Islet of Langerhans (tissue), 1 donor: ENCODE results near the gene TMEM185B.

Experiments
- FAIRE-seq: peaks from one replicate; lab custom pipeline; 2011; peaks lifted over from hg19 to GRCh38; lab: Jason Lieb, UNC

TMEM185B gene

GRCh38 chr2:120230515-120231471, 7.6 kb upstream of the TMEM185B start:
- no peak for FAIRE-seq

GRCh38 chr2:120229341-120229740, 6.1 kb upstream of the TMEM185B start:
- no peak for FAIRE-seq

- FAIRE-seq: no peak
Observed at GRCh38 chr2:120228503-120228902, 5.3 kb upstream of the TMEM185B start.

GRCh38 chr2:120227111-120227991, 4.2 kb upstream of the TMEM185B start:
- no peak for FAIRE-seq

GRCh38 chr2:120226316-120226715, 3.1 kb upstream of the TMEM185B start:
- FAIRE-seq: no peak

- FAIRE-seq: no peak
Observed at GRCh38 chr2:120225549-120226065, 2.4 kb upstream of the TMEM185B start.

GRCh38 chr2:120224735-120225548, 1.7 kb upstream of the TMEM185B start:
- no peak for FAIRE-seq

- no peak for FAIRE-seq
Observed at GRCh38 chr2:120224256-120224655, 1.1 kb upstream of the TMEM185B start.

GRCh38 chr2:120222186-120223033, 790 bp downstream of the TMEM185B start:
- no peak for FAIRE-seq

- no peak for FAIRE-seq
Observed at GRCh38 chr2:120221616-120222015, 1.6 kb downstream of the TMEM185B start.

- no peak for FAIRE-seq
Observed at GRCh38 chr2:120220756-120221155, 2.4 kb downstream of the TMEM185B start.

GRCh38 chr2:120219766-120220165, 3.4 kb downstream of the TMEM185B start:
- FAIRE-seq: no peak

GRCh38 chr2:120219291-120219690, 3.9 kb downstream of the TMEM185B start:
- no peak for FAIRE-seq

- no peak for FAIRE-seq
Observed at GRCh38 chr2:120218181-120218580, 5.0 kb downstream of the TMEM185B start.

GRCh38 chr2:120210270-120210693, 12.9 kb downstream of the TMEM185B start:
- no peak for FAIRE-seq

- FAIRE-seq: no peak
Observed at GRCh38 chr2:120209427-120210269, 13.6 kb downstream of the TMEM185B start.

GRCh38 chr2:120208381-120209353, 14.5 kb downstream of the TMEM185B start:
- no peak for FAIRE-seq

GRCh38 chr2:120206022-120206581, 17.1 kb downstream of the TMEM185B start:
- no peak for FAIRE-seq
